ENCODE measurements around the gene AIDA.
A peak's percentile ranks its signal among the peaks of the same experiment; 100 is the strongest.

The AIDA gene

GRCh38 chr1:222643606-222643937 is 68.7 kb downstream of the AIDA start:
- no peak for DNase-seq

DNA sequence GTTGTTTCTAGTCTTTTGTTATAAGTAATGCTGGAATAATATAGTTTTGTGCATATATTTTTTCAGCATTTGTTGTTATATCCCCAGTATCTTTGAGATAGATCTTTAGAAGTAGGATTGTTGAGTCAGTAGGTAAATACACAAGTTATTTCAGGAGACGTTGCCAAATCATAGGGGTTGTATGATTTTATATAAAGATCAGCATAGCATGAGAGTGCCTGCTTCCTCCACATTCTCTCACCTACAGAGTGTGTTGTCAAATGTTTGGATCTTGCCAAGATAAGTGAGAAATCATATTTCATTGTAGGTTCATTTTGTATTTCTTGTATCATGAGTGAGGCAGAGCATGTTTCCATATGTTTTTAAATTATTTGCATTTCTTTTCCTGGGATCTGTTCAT is 69.8 kb downstream of the AIDA start:
- DNase-seq, result no peak

- no peak for DNase-seq
Observed at GRCh38 chr1:222641269-222641948, 70.9 kb downstream of the AIDA start.

DNA sequence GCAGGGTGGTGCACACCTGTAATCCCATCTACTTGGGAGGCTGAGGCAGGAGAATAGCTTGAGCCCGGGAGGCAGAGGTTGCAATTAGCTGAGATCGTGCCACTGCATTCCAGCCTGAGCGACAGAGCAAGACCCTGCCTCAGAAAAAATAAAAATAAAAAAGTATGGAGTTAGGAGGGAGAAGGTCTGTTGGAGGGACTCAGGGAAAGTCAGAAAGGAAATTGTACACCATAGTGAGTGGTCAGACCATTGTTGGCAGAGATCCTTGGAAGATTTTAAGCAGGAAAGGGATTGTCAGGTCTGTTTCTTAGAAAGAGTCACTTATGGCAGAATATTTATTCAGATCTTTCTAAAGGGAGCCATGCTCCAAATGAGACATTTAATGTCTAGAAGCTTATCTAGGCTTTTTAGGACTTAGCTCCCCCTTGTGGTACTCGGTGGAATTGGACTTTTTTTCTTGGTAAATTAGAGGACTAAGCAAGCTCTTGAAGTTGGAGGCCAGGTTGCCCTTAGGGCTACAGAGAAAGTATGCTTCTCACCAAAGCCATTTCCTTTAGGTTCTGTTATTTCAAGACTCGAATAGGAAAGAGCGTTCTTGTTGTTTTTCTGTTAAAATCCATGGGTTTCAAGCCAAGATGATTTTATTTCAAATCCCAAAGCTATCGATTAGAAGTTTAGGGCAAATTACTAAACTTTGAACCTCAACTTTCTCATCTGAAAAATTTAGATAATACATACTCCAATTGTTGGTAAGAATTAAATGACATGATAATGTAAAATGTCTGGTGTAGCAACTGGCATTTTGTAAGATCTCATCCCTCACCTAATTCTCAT is 77.9 kb downstream of the AIDA start:
- DNase-seq, result peak; percentile 91

- DNase-seq, result no peak
Observed at GRCh38 chr1:222632749-222633148, 79.5 kb downstream of the AIDA start.

- DNase-seq, result no peak
Observed at GRCh38 chr1:222631611-222632208, 80.6 kb downstream of the AIDA start.

DNA sequence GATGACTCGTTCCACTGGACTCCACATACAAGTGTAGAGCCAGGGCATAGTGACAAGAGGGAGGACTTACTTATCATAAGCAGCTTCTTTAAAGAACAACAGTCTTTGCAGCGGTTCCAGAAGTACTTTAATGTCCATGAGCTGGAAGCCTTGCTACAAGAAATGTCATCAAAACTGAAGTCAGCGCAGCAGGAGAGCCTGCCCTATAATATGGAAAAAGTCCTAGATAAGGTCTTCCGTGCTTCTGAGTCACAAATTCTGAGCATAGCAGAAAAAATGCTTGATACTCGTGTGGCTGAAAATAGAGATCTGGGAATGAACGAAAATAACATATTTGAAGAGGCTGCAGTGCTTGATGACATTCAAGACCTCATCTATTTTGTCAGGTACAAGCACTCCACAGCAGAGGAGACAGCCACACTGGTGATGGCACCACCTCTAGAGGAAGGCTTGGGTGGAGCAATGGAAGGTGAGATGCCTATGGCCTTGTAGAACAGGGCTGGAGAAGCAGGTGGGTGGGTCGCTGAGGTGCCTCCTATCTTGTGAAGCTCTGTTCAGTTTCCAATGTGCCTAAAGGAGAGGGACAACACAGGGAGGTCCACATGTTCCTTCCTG is 82.3 kb downstream of the AIDA start:
- no peak for DNase-seq

- no peak for DNase-seq
Observed at GRCh38 chr1:222627232-222627631, 85.1 kb downstream of the AIDA start.

DNA sequence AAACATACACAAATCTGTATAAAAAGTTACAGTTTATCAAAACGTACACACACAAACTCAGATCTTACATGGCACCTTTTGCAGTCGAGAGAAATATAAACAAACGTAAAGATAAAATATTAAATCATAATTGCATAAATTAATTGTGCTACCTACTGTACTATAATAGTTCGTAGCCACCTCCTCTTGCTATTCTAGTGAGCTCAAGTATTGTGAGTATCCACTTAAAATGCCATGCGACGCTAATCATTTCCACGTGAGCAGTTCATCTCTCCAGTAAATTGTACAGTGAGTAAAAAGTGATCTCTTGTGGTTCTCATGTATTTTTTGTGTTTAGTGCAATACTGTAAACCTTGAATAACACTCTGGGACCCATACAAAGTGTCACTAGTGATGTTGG is 88.1 kb downstream of the AIDA start:
- DNase-seq, result no peak

- DNase-seq, result no peak
Observed at GRCh38 chr1:222623458-222623857, 88.8 kb downstream of the AIDA start.

GRCh38 chr1:222622765-222623164 is 89.5 kb downstream of the AIDA start:
- DNase-seq, result no peak

- DNase-seq, result no peak
Observed at GRCh38 chr1:222620566-222620965, 91.7 kb downstream of the AIDA start.

- DNase-seq, result peak; percentile 7
Observed at GRCh38 chr1:222618880-222619596, 93.3 kb downstream of the AIDA start.
